HepG2 (cell line): ENCODE data around the gene ABHD6. TPM values are rescaled to one million over a fixed set of nuclear protein-coding genes. Genes with fewer than 3 reads are reported as not detected.
A peak's percentile ranks its signal among the peaks of the same experiment; 100 is the strongest.

ENCODE experiments used
- ARID2 ChIP-seq: sonication (generic); formaldehyde crosslinking; IDR thresholded peaks from 2 replicates; pipeline ENCODE4 v1.8.1; 2022; ENCODE audit warnings: mild to moderate bottlenecking, missing genetic modification reagents, borderline replicate concordance
- DZIP1 ChIP-seq: sonication (generic); formaldehyde crosslinking; IDR thresholded peaks from 2 replicates; pipeline ENCODE4 v1.5.0; 2020; ENCODE audit warnings: mild to moderate bottlenecking, missing genetic modification reagents
- E2F5 ChIP-seq: sonication (generic); formaldehyde crosslinking; conservative IDR thresholded peaks from 2 replicates; pipeline ENCODE4 v1.4.0; 2020; ENCODE audit warnings: missing genetic modification reagents
- EEA1 ChIP-seq: sonication (generic); formaldehyde crosslinking; IDR thresholded peaks from 2 replicates; pipeline ENCODE4 v1.5.1; 2020; ENCODE audit warnings: mild to moderate bottlenecking, missing genetic modification reagents, borderline replicate concordance
- GATA4 ChIP-seq: sonication (generic); IDR thresholded peaks from 2 replicates; pipeline ENCODE4 v1.6.1; 2016; ENCODE audit warnings: antibody characterized with exemption, low read depth, borderline replicate concordance
- GLI4 ChIP-seq: sonication (generic); formaldehyde crosslinking; IDR thresholded peaks from 2 replicates; pipeline ENCODE4 v1.5.1; 2020; ENCODE audit warnings: missing genetic modification reagents, mild to moderate bottlenecking, moderate library complexity, borderline replicate concordance
- KAT2B ChIP-seq: fragments of 150-350 bp; IDR thresholded peaks from 2 replicates; pipeline ENCODE4 v1.6.1; 2014; ENCODE audit warnings: low read depth, low read length, borderline replicate concordance
- NCOA2 ChIP-seq: sonication (generic); formaldehyde crosslinking; IDR thresholded peaks from 2 replicates; pipeline ENCODE4 v1.8.0; 2022; ENCODE audit warnings: inconsistent platforms
- RCOR2 ChIP-seq: IDR thresholded peaks from 2 replicates; pipeline ENCODE4 v1.6.1; 2016; ENCODE audit warnings: missing biosample characterization, missing genetic modification reagents
- RXRA ChIP-seq: sonication (generic); formaldehyde crosslinking; IDR thresholded peaks from 2 replicates; pipeline ENCODE4 v1.5.1; 2020; ENCODE audit warnings: missing genetic modification reagents
- SAP130 ChIP-seq: IDR thresholded peaks from 2 replicates; pipeline ENCODE4 v1.6.1; 2016; ENCODE audit warnings: low read depth
- SMARCC2 ChIP-seq: fragments of 450-650 bp; IDR thresholded peaks from 2 replicates; pipeline ENCODE4 v1.6.1; 2017; ENCODE audit warnings: antibody characterized with exemption, mild to moderate bottlenecking
- TEAD2 ChIP-seq: sonication (generic); formaldehyde crosslinking; IDR thresholded peaks from 2 replicates; pipeline ENCODE4 v1.9.0; 2021; ENCODE audit warnings: missing genetic modification reagents
- ZBTB1 ChIP-seq: sonication (generic); formaldehyde crosslinking; IDR thresholded peaks from 2 replicates; pipeline ENCODE4 v1.4.0; 2020; ENCODE audit warnings: missing genetic modification reagents, borderline replicate concordance
- ZKSCAN1 ChIP-seq: fragments of 150-350 bp; IDR thresholded peaks from 2 replicates; pipeline ENCODE4 v1.6.1; 2014; ENCODE audit warnings: low read length
- ZNF3 ChIP-seq: IDR thresholded peaks from 2 replicates; pipeline ENCODE4 v1.7.0; 2017; ENCODE audit warnings: inconsistent platforms
- ZNF564 ChIP-seq: sonication (generic); formaldehyde crosslinking; IDR thresholded peaks from 2 replicates; pipeline ENCODE4 v1.8.1; 2023; ENCODE audit warnings: mild to moderate bottlenecking, missing genetic modification reagents
- ZNF567 ChIP-seq: sonication (generic); formaldehyde crosslinking; IDR thresholded peaks from 2 replicates; pipeline ENCODE4 v1.8.1; 2023; ENCODE audit warnings: mild to moderate bottlenecking, missing genetic modification reagents, borderline replicate concordance
- ZNF589 ChIP-seq: sonication (generic); formaldehyde crosslinking; conservative IDR thresholded peaks from 2 replicates; pipeline ENCODE4 v1.8.0; 2022; ENCODE audit warnings: mild to moderate bottlenecking, moderate library complexity, missing genetic modification reagents
- ZNF614 ChIP-seq: IDR thresholded peaks from 2 replicates; pipeline ENCODE4 v1.6.1; 2018; ENCODE audit warnings: missing biosample characterization, missing genetic modification reagents, inconsistent platforms, borderline replicate concordance
- polyA plus RNA-seq, 8 experiments: library from polyadenylated mRNA; depleted of rRNA in 3 of 8; stranded (reverse) in 7 of 8; unstranded in 1 of 8; fragments of >200 nt; fragmentation: Illumina TruSeq in 4 of 8; extraction: Trizol in 4 of 8; gene quantifications; 2 replicates each; pipeline versions ENCODE4 v1.2.1 to v1.2.3, GENCODE V29; 2011 to 2016; ENCODE audit warnings: low read depth in 4 of 8, missing spikeins in 1 of 8, mixed read lengths in 1 of 8; ENCODE audit not compliant: insufficient read depth in 1 of 8
- total RNA-seq, 5 experiments: library from RNA; depleted of rRNA; stranded (reverse); fragments of >200 nt; fragmentation: Illumina TruSeq; extraction: Trizol; gene quantifications; 2 replicates each; pipeline ENCODE4 v1.2.3, GENCODE V29; 2016; ENCODE audit warnings: low read depth in 1 of 5
- TF ChIP-seq, protein P1 (sequence below): sonication (generic); formaldehyde crosslinking; IDR thresholded peaks from 2 replicates; pipeline ENCODE4 v1.4.0; 2020; ENCODE audit warnings: missing genetic modification reagents
- TF ChIP-seq, protein P2 (sequence below): sonication (generic); formaldehyde crosslinking; IDR thresholded peaks from 2 replicates; pipeline ENCODE4 v1.5.0; 2020; ENCODE audit warnings: mild to moderate bottlenecking, missing genetic modification reagents, borderline replicate concordance
- TF ChIP-seq, protein P3 (sequence below): sonication (generic); formaldehyde crosslinking; IDR thresholded peaks from 2 replicates; pipeline ENCODE4 v1.8.1; 2023; ENCODE audit warnings: mild to moderate bottlenecking, missing genetic modification reagents, borderline replicate concordance

Gene ABHD6
- total and polyA plus RNA-seq, 2 of the 13 experiments (the other 11 are each of a cell fraction or from before 2014, with no cell fraction given), result 9.0 to 17.2 TPM

GRCh38 chr3:58305882-58306711 is 68.5 kb downstream of the ABHD6 start, which contains the start of the genes HTD2 and RPP14 (continued):
- peak; percentile 61; the same call in 1 of the 2 replicates for TF ChIP-seq NCOA2
- TF ChIP-seq TEAD2, result no peak
- TF ChIP-seq, protein P1, sequence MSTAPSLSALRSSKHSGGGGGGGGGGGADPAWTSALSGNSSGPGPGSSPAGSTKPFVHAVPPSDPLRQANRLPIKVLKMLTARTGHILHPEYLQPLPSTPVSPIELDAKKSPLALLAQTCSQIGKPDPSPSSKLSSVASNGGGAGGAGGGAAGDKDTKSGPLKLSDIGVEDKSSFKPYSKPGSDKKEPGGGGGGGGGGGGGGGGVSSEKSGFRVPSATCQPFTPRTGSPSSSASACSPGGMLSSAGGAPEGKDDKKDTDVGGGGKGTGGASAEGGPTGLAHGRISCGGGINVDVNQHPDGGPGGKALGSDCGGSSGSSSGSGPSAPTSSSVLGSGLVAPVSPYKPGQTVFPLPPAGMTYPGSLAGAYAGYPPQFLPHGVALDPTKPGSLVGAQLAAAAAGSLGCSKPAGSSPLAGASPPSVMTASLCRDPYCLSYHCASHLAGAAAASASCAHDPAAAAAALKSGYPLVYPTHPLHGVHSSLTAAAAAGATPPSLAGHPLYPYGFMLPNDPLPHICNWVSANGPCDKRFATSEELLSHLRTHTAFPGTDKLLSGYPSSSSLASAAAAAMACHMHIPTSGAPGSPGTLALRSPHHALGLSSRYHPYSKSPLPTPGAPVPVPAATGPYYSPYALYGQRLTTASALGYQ (CRISPR knock-in tag), result no peak
- 0 out of 2 replicates have a peak, but pooled peaks have one; percentile 18 for TF ChIP-seq EEA1 (CRISPR knock-in tag)
- no peak for TF ChIP-seq GLI4 (CRISPR knock-in tag)
- TF ChIP-seq ZNF564 (CRISPR knock-in tag), result no peak
- peak; percentile 73 for TF ChIP-seq ZKSCAN1
- TF ChIP-seq E2F5 (CRISPR knock-in tag), result peak; percentile 92
- TF ChIP-seq DZIP1, result peak; percentile 56; the same call in 1 of the 2 replicates
- TF ChIP-seq, protein P2, sequence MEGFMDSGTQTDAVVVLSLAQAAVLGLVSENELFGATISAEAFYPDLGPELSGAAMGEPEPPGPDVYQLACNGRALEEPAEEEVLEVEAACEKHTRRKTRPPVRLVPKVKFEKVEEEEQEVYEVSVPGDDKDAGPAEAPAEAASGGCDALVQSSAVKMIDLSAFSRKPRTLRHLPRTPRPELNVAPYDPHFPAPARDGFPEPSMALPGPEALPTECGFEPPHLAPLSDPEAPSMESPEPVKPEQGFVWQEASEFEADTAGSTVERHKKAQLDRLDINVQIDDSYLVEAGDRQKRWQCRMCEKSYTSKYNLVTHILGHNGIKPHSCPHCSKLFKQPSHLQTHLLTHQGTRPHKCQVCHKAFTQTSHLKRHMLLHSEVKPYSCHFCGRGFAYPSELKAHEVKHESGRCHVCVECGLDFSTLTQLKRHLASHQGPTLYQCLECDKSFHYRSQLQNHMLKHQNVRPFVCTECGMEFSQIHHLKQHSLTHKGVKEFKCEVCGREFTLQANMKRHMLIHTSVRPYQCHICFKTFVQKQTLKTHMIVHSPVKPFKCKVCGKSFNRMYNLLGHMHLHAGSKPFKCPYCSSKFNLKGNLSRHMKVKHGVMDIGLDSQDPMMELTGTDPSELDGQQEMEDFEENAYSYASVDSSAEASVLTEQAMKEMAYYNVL, result no peak
- TF ChIP-seq ZNF589 (CRISPR knock-in tag), result no peak
- TF ChIP-seq GATA4, result 0 out of 2 replicates have a peak, but pooled peaks have one; percentile 30
- no peak for TF ChIP-seq SMARCC2
- peak; percentile 69; the same call in 1 of the 2 replicates for TF ChIP-seq ZNF3 (CRISPR knock-in tag)
- no peak for TF ChIP-seq RCOR2
- no peak for TF ChIP-seq KAT2B
- TF ChIP-seq ZBTB1 (CRISPR knock-in tag), result no peak
- peak; percentile 58; the same call in 1 of the 2 replicates for TF ChIP-seq ZNF614 (CRISPR knock-in tag)
- TF ChIP-seq, protein P3, sequence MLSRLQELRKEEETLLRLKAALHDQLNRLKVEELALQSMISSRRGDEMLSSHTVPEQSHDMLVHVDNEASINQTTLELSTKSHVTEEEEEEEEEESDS, result no peak
- TF ChIP-seq ARID2 (CRISPR knock-in tag), result no peak
- TF ChIP-seq ZNF567 (CRISPR knock-in tag), result peak; percentile 90
- peak; percentile 85 for TF ChIP-seq RXRA
- peak; percentile 80 for TF ChIP-seq SAP130 (CRISPR knock-in tag)
